Smooth muscle cell of the brain vasculature (primary cell): ENCODE measurements around the gene BCKDHA.

Source experiments
- DNase-seq: peaks from one replicate; pipeline ENCODE4 v3.0.0-alpha.2; 2012; ENCODE audit warnings: low read depth, low spot score

Gene BCKDHA

GRCh38 chr19:41397086-41398049 lies at the start of gene BCKDHA, which contains the start of gene EXOSC5:
Gene BCKDHA (plus strand): TSS chr19:41397818. CDS start chr19:41397828, 10 bp downstream.
Gene EXOSC5 (minus strand): TSS chr19:41397359. CDS start chr19:41397328, 31 bp downstream.
- DNase-seq = peak; percentile 100

- DNase-seq = no peak
These were observed 46.8 kb upstream of the BCKDHA start for GRCh38 chr19:41350735-41351338.

GRCh38 chr19:41351339-41352245 lies 46.0 kb upstream of the BCKDHA start:
- DNase-seq = no peak

- no peak for DNase-seq
These were observed 45.4 kb upstream of the BCKDHA start for GRCh38 chr19:41352279-41352608.

- DNase-seq = no peak
These were observed 44.8 kb upstream of the BCKDHA start for GRCh38 chr19:41352609-41353465.

GRCh38 chr19:41353466-41354342 lies 43.9 kb upstream of the BCKDHA start, which contains the start of gene TGFB1:
Gene TGFB1 (minus strand): TSS chr19:41353922. CDS start chr19:41353044, 878 bp downstream.
- peak; percentile 40 for DNase-seq

- no peak for DNase-seq
These were observed 43.2 kb upstream of the BCKDHA start for GRCh38 chr19:41354343-41354953.

GRCh38 chr19:41355035-41355434 lies 42.6 kb upstream of the BCKDHA start:
- no peak for DNase-seq

GRCh38 chr19:41355802-41356201 lies 41.8 kb upstream of the BCKDHA start:
- DNase-seq = no peak

- no peak for DNase-seq
These were observed 40.5 kb upstream of the BCKDHA start for GRCh38 chr19:41356984-41357739.

- no peak for DNase-seq
These were observed 39.9 kb upstream of the BCKDHA start for GRCh38 chr19:41357746-41358145.

- no peak for DNase-seq
These were observed 37.9 kb upstream of the BCKDHA start for GRCh38 chr19:41359741-41360140.

- no peak for DNase-seq
These were observed 35.3 kb upstream of the BCKDHA start for GRCh38 chr19:41362143-41362847.

- DNase-seq = no peak
These were observed 34.3 kb upstream of the BCKDHA start for GRCh38 chr19:41363371-41363752.

GRCh38 chr19:41363753-41364523 lies 33.7 kb upstream of the BCKDHA start, which contains the start of gene B9D2:
Gene B9D2 (minus strand): TSS chr19:41364149. CDS start chr19:41363519, 630 bp downstream.
- peak; percentile 97 for DNase-seq

- no peak for DNase-seq
These were observed 32.9 kb upstream of the BCKDHA start for GRCh38 chr19:41364524-41365391.
